HG03521 (cell line): ENCODE data around the gene METTL16.
A peak's percentile ranks its signal among the peaks of the same experiment; 100 is the strongest.
"Not testable (repeated sequence)": the region's sequence is repeated elsewhere in the genome, so short reads cannot be mapped to it uniquely, and the experiment has no call there.

Source experiments
- ATAC-seq: cut with Tn5 transposase; IDR thresholded peaks from one replicate; pipeline ENCODE4 v1.9.1; 2021; ENCODE audit warnings: mild to moderate bottlenecking, moderate library complexity; ENCODE audit not compliant: unreplicated experiment

METTL16 gene

DNA sequence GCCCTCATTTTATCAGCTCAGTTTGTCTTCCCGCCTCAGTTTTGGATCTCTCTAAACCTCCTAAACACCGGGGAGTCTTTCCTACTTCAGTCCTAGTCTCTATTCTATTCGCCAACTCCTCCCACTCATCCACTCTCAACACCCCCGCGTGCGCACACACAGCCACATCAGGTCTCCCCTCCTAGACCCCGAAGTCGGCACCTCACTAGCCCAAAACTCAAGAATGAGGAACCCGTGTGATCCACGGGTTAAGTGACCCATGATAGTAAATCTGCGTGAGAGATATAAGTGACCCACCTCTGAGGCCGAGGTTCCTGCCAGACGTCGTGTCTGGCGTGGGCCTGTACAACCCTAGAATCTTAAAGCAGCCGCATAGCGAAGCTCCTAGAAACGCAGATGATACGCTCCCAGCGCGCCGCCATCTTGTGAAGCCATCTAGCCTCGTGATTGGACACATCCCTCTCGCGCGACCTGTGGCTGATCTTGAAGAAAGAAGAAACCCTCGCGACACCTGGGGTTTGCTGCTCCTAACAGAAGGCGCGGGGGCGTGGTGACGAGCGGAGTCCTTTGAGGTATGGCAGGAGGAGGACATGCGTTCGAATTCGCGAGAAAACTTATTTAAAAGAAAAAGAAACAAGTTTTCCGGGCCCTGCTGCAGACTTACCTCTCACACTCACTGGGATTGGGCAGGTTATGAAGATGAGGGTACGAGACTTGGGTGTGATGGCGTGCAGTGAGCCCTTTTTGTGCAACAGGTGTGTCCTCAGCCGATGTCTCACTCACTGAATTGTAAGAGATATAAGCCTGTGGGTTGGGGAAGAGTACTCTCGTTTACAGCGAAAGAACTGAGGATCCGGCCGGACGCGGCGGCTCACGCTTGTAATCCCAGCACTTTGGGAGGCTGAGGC lies at the start of gene METTL16:
METTL16 (minus strand) TSS at position 427 of the 908 bp plus-strand sequence. CDS start 9,557 bp downstream, outside the sequence.
- peak; percentile 94 for ATAC-seq

- no peak for ATAC-seq
Measured at GRCh38 chr17:2560658-2561057, 49.0 kb upstream of the METTL16 start.

DNA sequence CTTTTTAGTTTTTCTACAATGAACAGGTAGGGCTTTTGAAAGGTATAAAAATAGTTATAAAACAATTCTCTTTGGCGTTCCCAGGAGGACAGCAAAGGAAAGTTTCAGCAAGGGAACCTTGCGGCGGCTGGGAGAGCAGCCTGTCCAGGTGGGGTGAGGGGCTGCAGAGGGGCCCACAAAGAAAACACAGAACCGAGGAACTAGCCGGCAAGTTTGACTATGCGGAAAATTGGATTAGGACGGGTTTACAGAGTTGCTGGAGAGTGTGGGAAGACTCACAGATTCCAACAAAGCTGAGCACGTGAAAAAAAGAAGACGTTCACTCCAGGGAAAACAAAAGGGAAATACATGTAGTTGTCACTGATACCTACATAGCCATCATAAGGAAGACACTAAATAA lies 40.2 kb upstream of the METTL16 start:
- ATAC-seq = no peak

- ATAC-seq = no peak
Measured at GRCh38 chr17:2551493-2551892, 39.8 kb upstream of the METTL16 start.

DNA sequence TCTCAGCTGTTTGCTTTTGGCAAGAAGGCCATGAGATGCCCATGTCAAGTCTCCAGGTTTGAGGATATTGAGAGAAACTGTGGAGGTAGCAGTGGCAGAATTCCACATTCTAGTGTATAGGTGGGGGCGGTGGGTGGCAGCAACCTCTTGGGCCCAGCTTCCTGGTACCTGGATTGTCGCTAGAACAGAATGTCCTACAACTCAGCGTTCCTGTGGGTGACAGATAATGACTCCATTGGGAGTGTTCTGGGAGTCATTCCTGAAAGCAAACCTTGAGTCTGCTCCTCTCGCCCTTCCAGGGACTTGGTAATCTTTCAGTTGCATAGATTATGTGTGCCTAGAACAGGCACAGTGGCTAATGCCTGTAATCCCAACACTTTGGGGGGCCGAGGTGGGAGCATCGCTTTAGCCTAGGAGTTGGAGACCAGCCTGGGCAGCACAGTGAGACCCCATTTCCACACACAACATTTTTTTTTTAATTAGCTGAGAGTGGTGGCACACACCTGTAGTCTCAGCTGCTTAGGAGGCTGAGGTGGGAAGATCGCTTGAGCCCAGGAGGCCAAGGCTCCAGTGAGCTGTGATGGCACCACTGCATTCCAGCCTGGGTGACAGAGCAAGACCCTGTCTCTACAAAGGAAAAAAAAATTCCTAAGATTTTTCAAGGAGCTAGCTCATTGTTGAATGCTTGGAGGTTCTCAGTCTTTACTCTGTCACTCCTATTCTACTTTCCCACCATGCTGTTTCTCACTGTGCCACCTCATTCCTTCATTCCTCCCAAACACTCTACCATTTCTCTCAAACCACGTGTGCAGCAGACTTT lies 37.9 kb upstream of the METTL16 start:
- ATAC-seq = no peak

DNA sequence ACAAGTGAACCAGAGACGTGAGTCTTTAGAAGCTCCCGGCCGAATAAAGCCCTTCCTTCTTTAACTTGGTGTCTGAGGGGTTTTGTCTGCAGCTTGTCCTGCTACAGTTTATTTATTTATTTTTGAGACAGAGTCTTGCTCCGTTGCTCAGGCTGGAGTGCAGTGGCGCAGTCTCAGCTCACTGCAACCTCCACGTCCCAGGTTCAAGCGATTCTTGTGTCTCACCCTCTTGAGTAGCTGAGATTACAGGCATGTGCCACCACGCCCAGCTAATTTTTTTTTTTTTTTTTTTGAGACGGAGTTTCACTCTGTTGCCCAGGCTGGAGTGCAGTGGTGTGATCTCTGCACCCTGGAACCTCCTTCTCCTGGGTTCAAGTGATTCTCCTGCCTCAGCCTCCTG lies 36.3 kb upstream of the METTL16 start:
- ATAC-seq = not testable (repeated sequence)

DNA sequence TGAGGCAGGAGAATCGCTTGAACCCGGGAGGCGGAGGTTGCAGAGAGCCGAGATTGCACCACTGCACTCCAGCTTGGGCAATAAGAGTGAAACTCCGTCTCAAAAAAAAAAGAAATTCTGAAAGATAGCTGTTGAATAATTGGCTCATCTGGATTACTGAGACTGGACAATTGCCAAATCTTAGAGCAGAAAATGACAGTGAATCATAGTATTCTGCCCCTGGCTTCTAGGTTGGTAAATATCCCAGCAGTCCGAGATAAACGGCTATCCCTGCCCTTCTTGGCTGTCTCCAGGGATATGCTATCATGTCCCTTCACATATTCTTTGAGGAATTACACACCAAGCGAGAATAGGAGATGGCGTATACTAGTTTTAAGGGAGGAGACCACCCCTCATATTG lies 35.5 kb upstream of the METTL16 start:
- ATAC-seq = no peak

- no peak for ATAC-seq
Measured at GRCh38 chr17:2545393-2545792, 33.7 kb upstream of the METTL16 start.

DNA sequence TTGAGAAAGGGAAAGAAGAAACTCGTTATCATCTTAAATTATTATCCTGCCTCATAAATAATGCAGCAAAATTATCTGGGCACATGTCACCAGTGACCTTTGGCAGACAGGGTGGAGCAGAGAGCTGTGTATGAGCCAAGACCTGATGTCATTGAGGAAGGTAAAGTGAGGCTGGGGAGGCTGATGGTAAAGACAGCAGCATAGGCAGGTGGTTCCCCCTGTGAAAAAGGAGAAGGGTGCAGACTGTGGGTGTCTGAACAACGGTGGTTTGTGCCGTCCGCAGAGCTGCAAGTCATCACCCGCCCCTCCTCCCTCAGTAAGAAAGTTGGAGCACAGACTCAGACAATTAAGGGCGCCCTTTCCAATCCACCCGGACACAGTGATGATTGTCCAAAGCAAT lies 30.8 kb upstream of the METTL16 start:
- ATAC-seq = no peak

DNA sequence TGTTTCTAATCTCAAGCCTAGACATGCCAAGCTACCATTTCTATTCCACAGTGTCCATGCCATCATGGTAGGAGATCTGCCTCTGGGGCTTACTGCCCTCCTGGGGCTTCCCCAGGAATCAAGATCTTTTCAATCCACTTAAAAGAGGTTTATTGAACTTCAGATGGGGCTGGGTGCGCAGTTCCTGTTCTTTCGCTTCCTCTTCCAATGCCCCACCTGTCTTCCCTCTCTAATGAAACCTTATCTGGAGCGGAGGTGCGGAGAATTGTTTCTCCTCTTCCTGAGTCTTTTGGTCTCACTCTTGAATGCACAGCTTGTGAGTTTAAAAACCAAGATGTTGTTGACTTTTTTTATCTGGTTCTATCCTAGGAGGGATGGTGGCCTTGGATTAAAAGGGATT lies 30.4 kb upstream of the METTL16 start:
- no peak for ATAC-seq

DNA sequence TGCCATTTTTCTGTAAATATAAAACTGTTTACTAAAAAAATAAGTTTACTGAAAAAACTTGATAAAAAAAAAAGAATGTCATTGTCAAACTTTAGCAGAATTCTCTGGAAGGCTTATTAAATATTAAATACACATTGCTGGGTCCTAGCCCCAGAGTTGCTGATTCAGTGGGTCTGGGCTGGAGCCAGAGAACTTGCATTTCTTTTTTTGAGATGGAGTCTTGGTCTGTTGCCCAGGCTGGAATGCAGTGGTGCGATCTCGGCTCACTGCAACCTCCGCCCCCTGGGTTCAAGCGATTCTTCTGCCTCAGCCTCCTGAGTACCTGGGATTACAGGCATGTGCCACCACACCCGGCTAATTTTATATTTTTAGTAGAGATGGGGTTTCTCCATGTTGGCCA lies 25.9 kb upstream of the METTL16 start:
- not testable (repeated sequence) for ATAC-seq

DNA sequence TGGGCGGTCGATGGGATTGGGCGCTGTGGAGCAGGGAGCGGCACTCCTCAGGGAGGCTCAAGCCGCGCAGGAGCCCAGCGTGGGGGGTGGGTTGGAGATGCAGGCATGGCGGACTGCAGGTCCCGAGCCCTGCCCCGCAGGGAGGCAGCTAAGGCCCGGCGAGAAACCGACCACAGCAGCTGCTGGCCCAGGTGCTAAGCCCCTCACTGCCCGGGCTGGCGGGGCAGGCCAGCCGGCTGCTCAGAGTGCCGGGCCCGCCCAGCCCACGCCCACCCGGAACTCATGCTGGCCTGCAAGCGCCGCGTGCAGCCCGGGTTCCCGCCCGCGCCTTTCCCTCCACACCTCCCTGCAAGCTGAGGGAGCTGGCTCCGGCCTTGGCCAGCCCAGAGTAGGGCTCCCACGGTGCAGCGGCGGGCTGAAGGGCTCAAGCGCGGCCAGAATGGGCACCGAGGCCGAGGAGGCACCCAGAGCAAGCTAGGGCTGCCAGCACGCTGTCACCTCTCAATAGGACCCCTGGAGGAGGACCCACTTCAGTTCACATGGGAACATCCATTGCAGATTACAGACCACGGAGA lies 20.5 kb upstream of the METTL16 start:
- ATAC-seq = no peak

- not testable (repeated sequence) for ATAC-seq
Measured at GRCh38 chr17:2531243-2531954, 19.7 kb upstream of the METTL16 start.

GRCh38 chr17:2521775-2522410 lies 10.2 kb upstream of the METTL16 start:
- not testable (repeated sequence) for ATAC-seq

DNA sequence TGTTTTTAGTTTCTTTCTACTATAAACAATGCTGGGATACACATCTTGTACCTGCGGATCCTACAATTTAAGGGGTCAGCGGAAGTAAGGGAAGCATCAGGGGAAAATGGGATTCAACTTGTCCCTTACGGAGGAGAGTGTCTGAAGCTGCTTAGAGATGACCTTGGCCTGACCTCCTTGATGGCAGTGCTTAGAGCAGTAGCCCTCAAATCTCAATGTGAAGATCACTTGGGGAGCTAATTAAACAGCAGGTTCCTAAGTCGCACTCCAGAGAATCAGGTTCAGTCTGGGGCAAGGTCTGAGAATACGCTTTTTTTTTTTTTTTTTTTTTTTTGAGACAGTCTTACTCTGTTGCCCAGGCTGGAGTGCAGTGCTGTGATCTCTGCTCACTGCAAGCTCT lies 9.6 kb upstream of the METTL16 start:
- no peak for ATAC-seq

- ATAC-seq = no peak
Measured at GRCh38 chr17:2517539-2517938, 5.9 kb upstream of the METTL16 start.

DNA sequence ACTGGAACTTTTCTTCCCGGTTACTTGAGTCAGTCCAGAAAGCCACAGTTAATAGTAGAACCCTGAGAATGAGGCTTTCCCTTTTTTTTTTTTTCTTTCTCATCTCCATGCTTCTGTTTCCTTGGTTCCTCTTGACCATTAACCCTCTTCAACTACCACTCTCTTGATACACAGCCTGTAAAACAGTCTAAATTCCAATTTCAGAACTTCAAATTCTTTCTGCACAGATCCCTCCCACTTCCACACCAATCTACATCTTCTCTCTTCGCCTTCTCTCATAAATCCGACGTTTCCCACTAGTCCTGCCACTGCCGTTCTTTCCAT lies 588 bp downstream of the METTL16 start:
- peak; percentile 6 for ATAC-seq

DNA sequence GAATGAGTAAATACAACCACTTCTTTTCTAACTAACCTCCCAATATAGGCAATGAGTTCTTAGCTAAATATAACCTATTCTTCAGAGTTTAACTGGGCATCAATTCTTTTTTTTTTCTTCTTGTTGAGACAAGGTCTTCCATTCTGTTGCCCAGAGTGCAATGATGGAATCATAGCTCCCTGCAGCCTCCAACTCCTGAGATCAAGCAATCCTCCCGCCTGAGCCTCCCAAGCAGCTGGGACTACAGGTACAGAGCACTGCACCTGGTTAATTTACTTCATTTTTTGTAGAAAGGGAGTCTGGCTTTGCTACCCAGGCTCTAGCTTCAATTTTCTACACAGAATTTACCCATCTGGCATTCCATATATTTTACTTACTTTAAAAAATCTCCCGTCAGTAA lies 1.1 kb downstream of the METTL16 start:
- no peak for ATAC-seq

DNA sequence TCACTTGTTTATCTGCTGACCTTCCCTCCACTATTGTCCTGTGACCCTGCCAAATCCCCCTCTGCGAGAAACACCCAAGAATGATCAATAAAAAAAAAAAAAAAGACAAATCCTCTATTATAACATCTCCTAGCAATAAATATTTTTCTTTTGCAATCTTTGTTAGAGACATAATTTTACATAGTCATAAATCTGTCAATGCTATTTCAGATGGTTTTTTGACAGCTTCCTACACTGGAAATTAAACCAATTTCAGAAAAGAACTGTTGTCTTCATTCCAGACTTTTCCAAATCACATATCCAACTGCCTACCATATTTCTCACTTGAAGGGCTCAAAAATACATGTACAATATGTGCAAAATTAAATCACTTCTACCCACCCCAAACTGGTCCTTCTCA lies 3.7 kb downstream of the METTL16 start:
- ATAC-seq = no peak

DNA sequence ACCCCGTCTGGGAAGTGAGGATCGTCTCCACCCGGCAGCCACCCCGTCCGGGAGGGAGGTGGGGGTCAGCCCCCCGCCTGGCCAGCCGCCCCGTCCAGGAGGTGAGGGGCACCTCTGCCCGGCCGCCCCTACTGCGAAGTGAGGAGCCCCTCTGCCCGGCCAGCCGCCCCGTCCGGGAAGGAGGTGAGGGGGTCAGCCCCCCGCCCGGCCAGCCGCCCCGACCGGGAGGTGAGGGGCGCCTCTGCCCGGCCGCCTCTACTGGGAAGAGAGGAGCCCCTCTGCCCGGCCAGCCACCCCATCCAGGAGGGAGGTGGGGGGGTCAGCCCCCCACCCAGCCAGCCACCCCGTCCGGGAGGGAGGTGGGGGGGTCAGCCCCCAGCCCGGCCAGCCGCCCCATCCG lies 4.7 kb downstream of the METTL16 start:
- ATAC-seq = not testable (repeated sequence)

- no peak for ATAC-seq
Measured at GRCh38 chr17:2503627-2504026, 8.1 kb downstream of the METTL16 start.
